Neural cell (in vitro differentiated cells): ENCODE measurements around the gene SPINT1. TPM values are rescaled to one million over a fixed set of nuclear protein-coding genes. Genes with fewer than 3 reads are reported as not detected.

Experiments used
- H2AFZ ChIP-seq: fragments of 200-600, 300-800 bp; sonication (generic), shearing (Covaris generic); 2 replicates; pipeline ENCODE4 v1.6.0; 2014; ENCODE audit warnings: low read depth, mild to moderate bottlenecking, antibody characterized with exemption, low read length, moderate library complexity
- H3F3A ChIP-seq: fragments of 200-600 bp; shearing (Covaris generic); 2 replicates; pipeline ENCODE4 v1.6.1; 2016; ENCODE audit warnings: mild to moderate bottlenecking, moderate library complexity, mixed read lengths, antibody characterized with exemption, low read length; ENCODE audit not compliant: insufficient read depth, poor library complexity, severe bottlenecking
- H3K27ac ChIP-seq: fragments of 200-600, 300-800 bp; sonication (generic), shearing (Covaris generic); 2 replicates; pipeline ENCODE4 v1.5.1; 2014; ENCODE audit warnings: mild to moderate bottlenecking, low read length, moderate library complexity
- H3K27me3 ChIP-seq: fragments of 300-800, 200-600 bp; sonication (generic), shearing (Covaris generic); 2 replicates; pipeline ENCODE4 v1.6.0; 2014; ENCODE audit warnings: mild to moderate bottlenecking, low read depth, low read length, moderate library complexity; ENCODE audit not compliant: insufficient read depth
- H3K36me3 ChIP-seq: fragments of 300-800, 200-600 bp; sonication (generic), shearing (Covaris generic); 2 replicates; pipeline ENCODE4 v1.5.1; 2014; ENCODE audit warnings: mild to moderate bottlenecking, antibody characterized with exemption, low read length, moderate library complexity; ENCODE audit not compliant: insufficient read depth
- H3K4me2 ChIP-seq: fragments of 300-800, 200-600 bp; sonication (generic), shearing (Covaris generic); 2 replicates; pipeline ENCODE4 v1.6.0; 2014; ENCODE audit warnings: mild to moderate bottlenecking, low read length
- H3K4me3 ChIP-seq: fragments of 300-800, 200-600 bp; sonication (generic), shearing (Covaris generic); 2 replicates; pipeline ENCODE4 v1.5.1; 2014; ENCODE audit warnings: mild to moderate bottlenecking, low read length, moderate library complexity
- H3K79me2 ChIP-seq: fragments of 200-600 bp; shearing (Covaris generic); replicated peaks from 2 replicates; pipeline ENCODE4 v1.6.0; 2014; ENCODE audit warnings: mild to moderate bottlenecking, low read length, moderate library complexity; ENCODE audit not compliant: insufficient read depth
- H3K9ac ChIP-seq: fragments of 300-800, 200-600 bp; sonication (generic), shearing (Covaris generic); 2 replicates; pipeline ENCODE4 v1.6.1; 2016; ENCODE audit warnings: mild to moderate bottlenecking, low read length, mixed read lengths
- H3K9me2 ChIP-seq: fragments of 200-600 bp; shearing (Covaris generic); 2 replicates; pipeline ENCODE4 v1.6.1; 2016; ENCODE audit warnings: mild to moderate bottlenecking, low read length, mixed read lengths; ENCODE audit not compliant: insufficient read depth
- H3K9me3 ChIP-seq: fragments of 200-600, 300-800 bp; sonication (generic), shearing (Covaris generic); 2 replicates; pipeline ENCODE4 v1.6.1; 2016; ENCODE audit warnings: mild to moderate bottlenecking, mixed run types, low read length, moderate library complexity, mixed read lengths
- H4K20me1 ChIP-seq: fragments of 200-600 bp; shearing (Covaris generic); 2 replicates; pipeline ENCODE4 v1.6.1; 2016; ENCODE audit warnings: mild to moderate bottlenecking, mixed run types; ENCODE audit not compliant: insufficient read depth
- CTCF ChIP-seq: fragments of 450-650 bp; IDR thresholded peaks from 2 replicates; pipeline ENCODE4 v1.5.1; 2014; ENCODE audit warnings: antibody characterized with exemption, mild to moderate bottlenecking, moderate library complexity; ENCODE audit not compliant: poor library complexity, severe bottlenecking
- EP300 ChIP-seq: fragments of 450-650 bp; conservative IDR thresholded peaks from 2 replicates; pipeline ENCODE4 v1.6.1; 2014; ENCODE audit warnings: antibody characterized with exemption, mild to moderate bottlenecking, moderate library complexity; ENCODE audit not compliant: poor library complexity, severe bottlenecking
- EZH2 ChIP-seq: fragments of 200-600, 300-800 bp; shearing (Covaris generic), sonication (generic); IDR thresholded peaks from 2 replicates; pipeline ENCODE4 v1.6.1; 2014; ENCODE audit warnings: antibody characterized with exemption, low read length, borderline replicate concordance, mild to moderate bottlenecking; ENCODE audit not compliant: insufficient read depth, poor library complexity, severe bottlenecking
- MXI1 ChIP-seq: fragments of 450-650 bp; conservative IDR thresholded peaks from 2 replicates; pipeline ENCODE4 v1.6.1; 2014; ENCODE audit warnings: antibody characterized with exemption, mild to moderate bottlenecking; ENCODE audit not compliant: poor library complexity, severe bottlenecking
- POLR2AphosphoS5 ChIP-seq: IDR thresholded peaks from 2 replicates; pipeline ENCODE4 v1.6.1; 2012
- RAD21 ChIP-seq: fragments of 450-650 bp; conservative IDR thresholded peaks from 2 replicates; pipeline ENCODE4 v1.6.1; 2014; ENCODE audit warnings: antibody characterized with exemption, mild to moderate bottlenecking, moderate library complexity
- REST ChIP-seq: IDR thresholded peaks from 2 replicates; pipeline ENCODE4 v1.6.1; 2012; ENCODE audit warnings: borderline replicate concordance
- SMC3 ChIP-seq: fragments of 450-650 bp; conservative IDR thresholded peaks from 2 replicates; pipeline ENCODE4 v1.6.1; 2014; ENCODE audit warnings: antibody characterized with exemption, mild to moderate bottlenecking, moderate library complexity; ENCODE audit not compliant: poor library complexity
- TAF1 ChIP-seq: IDR thresholded peaks from 2 replicates; pipeline ENCODE4 v1.6.1; 2012; ENCODE audit warnings: low read depth
- polyA plus RNA-seq: library from polyadenylated mRNA; depleted of rRNA; stranded (reverse); fragments of >200 nt; gene quantifications from 2 replicates; pipeline ENCODE4 v1.2.3, GENCODE V29; 2014

The SPINT1 gene
- polyA plus RNA-seq, 1 donor from 2014 or later, result 0.68 TPM

- Histone ChIP-seq H2AFZ (no peak overlapping the region), H3F3A (no peaks in the 10 kb centered on the region), H3K9ac (no peak overlapping the region), H4K20me1 (no peaks in the 10 kb centered on the region), H3K9me2 (no peaks in the 10 kb centered on the region), H3K9me3 (no peaks in the 10 kb centered on the region), H3K27me3 (no peaks in the 10 kb centered on the region), H3K27ac (no peak overlapping the region), H3K4me3 (no peak overlapping the region), H3K79me2 (no peaks in the 10 kb centered on the region), H3K4me2 (no peak overlapping the region), H3K36me3 (no peaks in the 10 kb centered on the region)
- TF ChIP-seq SMC3 (no peak), TAF1 (no peak), POLR2AphosphoS5 (no peak), REST (no peak), EZH2 (no peak)
These were observed 24.8 kb upstream of the SPINT1 start for GRCh38 chr15:40819048-40819447.

- H3K79me2 ChIP-seq, result no peaks in the 10 kb centered on the region
- no peaks in the 10 kb centered on the region for H3K27me3 ChIP-seq
- no peak overlapping the region for H3K4me3 ChIP-seq
- H3K9me3 ChIP-seq, result no peaks in the 10 kb centered on the region
- H3K9ac ChIP-seq, result no peak overlapping the region
- no peaks in the 10 kb centered on the region for H3F3A ChIP-seq
- no peaks in the 10 kb centered on the region for H3K9me2 ChIP-seq
- H3K4me2 ChIP-seq, result no peak overlapping the region
- no peak overlapping the region for H3K27ac ChIP-seq
- TF ChIP-seq EP300, result no peak
- TF ChIP-seq POLR2AphosphoS5, result no peak
- no peak for TF ChIP-seq SMC3
- no peaks in the 10 kb centered on the region for H4K20me1 ChIP-seq
- H3K36me3 ChIP-seq, result no peaks in the 10 kb centered on the region
- no peak overlapping the region for H2AFZ ChIP-seq
These were observed 22.7 kb upstream of the SPINT1 start for GRCh38 chr15:40821195-40821594.

- no peak overlapping the region for H3K27ac ChIP-seq
These were observed 20.1 kb upstream of the SPINT1 start for GRCh38 chr15:40823572-40824343.

More at GRCh38 chr15:40823572-40824343, 20.1 kb upstream of the SPINT1 start:
- no peaks in the 10 kb centered on the region for H3K9me2 ChIP-seq
- no peak for TF ChIP-seq REST
- TF ChIP-seq SMC3, result no peak
- no peak for TF ChIP-seq POLR2AphosphoS5
- no peak for TF ChIP-seq MXI1
- no peak for TF ChIP-seq TAF1
- TF ChIP-seq CTCF, result no peak
- TF ChIP-seq EP300, result no peak
- no peak for TF ChIP-seq EZH2
- no peak for TF ChIP-seq RAD21
- no peak overlapping the region for H3K4me2 ChIP-seq
- H3K4me3 ChIP-seq, result no peak overlapping the region
- no peaks in the 10 kb centered on the region for H3K79me2 ChIP-seq
- H3K9me3 ChIP-seq, result no peaks in the 10 kb centered on the region
- no peaks in the 10 kb centered on the region for H4K20me1 ChIP-seq
- H3K36me3 ChIP-seq, result no peaks in the 10 kb centered on the region
- no peak overlapping the region for H3K9ac ChIP-seq
- no peaks in the 10 kb centered on the region for H3F3A ChIP-seq
- no peaks in the 10 kb centered on the region for H3K27me3 ChIP-seq
- H2AFZ ChIP-seq, result no peak overlapping the region
